H9 (cell line): ENCODE measurements around the gene ZSCAN29. TPM values are rescaled to one million over a fixed set of nuclear protein-coding genes. Genes with fewer than 3 reads are reported as not detected.

Experiments
- DNase-seq: peaks from one replicate; pipeline ENCODE4 v3.0.0-alpha.2; 2017
- H2AFZ ChIP-seq: one replicate; pipeline ENCODE4 v1.6.1; 2013; ENCODE audit warnings: mild to moderate bottlenecking, low read length, control low read depth, moderate library complexity
- H2AK5ac ChIP-seq: 2 replicates; pipeline ENCODE4 v1.6.1; 2013; ENCODE audit warnings: low read length, control low read depth, mixed read lengths; ENCODE audit not compliant: insufficient read length
- H2BK120ac ChIP-seq: one replicate; pipeline ENCODE4 v1.6.1; 2013; ENCODE audit warnings: low read depth, mild to moderate bottlenecking, low read length, control low read depth, inconsistent platforms; ENCODE audit not compliant: poor library complexity, severe bottlenecking
- H2BK12ac ChIP-seq: 2 replicates; pipeline ENCODE4 v1.6.1; 2013; ENCODE audit warnings: low read length, control low read depth, mixed read lengths, low read depth; ENCODE audit not compliant: insufficient read length
- H2BK15ac ChIP-seq: 2 replicates; pipeline ENCODE4 v1.6.1; 2013; ENCODE audit warnings: low read depth, low read length, control low read depth
- H2BK20ac ChIP-seq: one replicate; pipeline ENCODE4 v1.6.1; 2013; ENCODE audit warnings: low read depth, mild to moderate bottlenecking, low read length, control low read depth, inconsistent platforms; ENCODE audit not compliant: poor library complexity, severe bottlenecking
- H2BK5ac ChIP-seq: 2 replicates; pipeline ENCODE4 v1.6.1; 2013; ENCODE audit warnings: low read length, control low read depth, mixed read lengths; ENCODE audit not compliant: insufficient read length
- H3K14ac ChIP-seq: 2 replicates; pipeline ENCODE4 v1.6.1; 2013; ENCODE audit warnings: low read length, control low read depth; ENCODE audit not compliant: insufficient read depth
- H3K18ac ChIP-seq: 2 replicates; pipeline ENCODE4 v1.6.1; 2013; ENCODE audit warnings: low read depth, mild to moderate bottlenecking, mixed read lengths, low read length, control low read depth; ENCODE audit not compliant: insufficient read length
- H3K23ac ChIP-seq: 2 replicates; pipeline ENCODE4 v1.6.1; 2013; ENCODE audit warnings: low read length, control low read depth, mixed read lengths, low read depth; ENCODE audit not compliant: insufficient read length
- H3K23me2 ChIP-seq: 2 replicates; pipeline ENCODE4 v1.6.1; 2013; ENCODE audit warnings: low read depth, mild to moderate bottlenecking, mixed read lengths, low read length, control low read depth; ENCODE audit not compliant: insufficient read length, poor library complexity, severe bottlenecking
- H3K27ac ChIP-seq: 2 replicates; pipeline ENCODE4 v1.5.1; 2013; ENCODE audit warnings: low read length, control low read depth, mixed read lengths, low read depth; ENCODE audit not compliant: insufficient read length
- H3K27me3 ChIP-seq: 2 replicates; pipeline ENCODE4 v1.6.1; 2013; ENCODE audit warnings: low read length, control low read depth, inconsistent platforms; ENCODE audit not compliant: insufficient read depth
- H3K4ac ChIP-seq: 2 replicates; pipeline ENCODE4 v1.6.1; 2013; ENCODE audit warnings: low read depth, mild to moderate bottlenecking, control low read depth, inconsistent platforms, low read length, moderate library complexity
- H3K4me1 ChIP-seq: 2 replicates; pipeline ENCODE4 v1.6.1; 2013; ENCODE audit warnings: low read length, control low read depth, inconsistent platforms; ENCODE audit not compliant: insufficient read depth
- H3K4me2 ChIP-seq: 2 replicates; pipeline ENCODE4 v1.6.1; 2013; ENCODE audit warnings: low read length, control low read depth, mixed read lengths; ENCODE audit not compliant: insufficient read length, insufficient read depth
- H3K56ac ChIP-seq: 2 replicates; pipeline ENCODE4 v1.6.1; 2013; ENCODE audit warnings: low read depth, mild to moderate bottlenecking, mixed read lengths, low read length, control low read depth; ENCODE audit not compliant: insufficient read length
- H3K79me1 ChIP-seq: 2 replicates; pipeline ENCODE4 v1.6.1; 2013; ENCODE audit warnings: low read depth, mild to moderate bottlenecking, moderate library complexity, low read length, control low read depth, inconsistent platforms; ENCODE audit not compliant: insufficient read depth, poor library complexity, severe bottlenecking
- H3K79me2 ChIP-seq: 2 replicates; pipeline ENCODE4 v1.6.1; 2013; ENCODE audit warnings: low read length, control low read depth, inconsistent platforms; ENCODE audit not compliant: insufficient read depth
- H3K9ac ChIP-seq: 2 replicates; pipeline ENCODE4 v1.6.1; 2013; ENCODE audit warnings: low read length, control low read depth, mixed read lengths; ENCODE audit not compliant: insufficient read length; ENCODE audit errors: extremely low read depth
- H3K9me3 ChIP-seq: one replicate; pipeline ENCODE4 v1.6.1; 2013; ENCODE audit warnings: low read depth, low read length, inconsistent platforms; ENCODE audit not compliant: control insufficient read depth
- H3T11ph ChIP-seq: one replicate; pipeline ENCODE4 v1.6.1; 2013; ENCODE audit warnings: mild to moderate bottlenecking, low read length, control low read depth, inconsistent platforms
- H4K20me1 ChIP-seq: one replicate; pipeline ENCODE4 v1.6.1; 2013; ENCODE audit not compliant: control insufficient read depth, insufficient read length, insufficient read depth
- H4K5ac ChIP-seq: 2 replicates; pipeline ENCODE4 v1.6.1; 2013; ENCODE audit warnings: low read depth, mild to moderate bottlenecking, mixed read lengths, low read length, control low read depth; ENCODE audit not compliant: insufficient read length
- H4K8ac ChIP-seq: replicated peaks from 2 replicates; pipeline ENCODE4 v1.6.1; 2013; ENCODE audit warnings: low read length, control low read depth, mixed read lengths, low read depth; ENCODE audit not compliant: insufficient read length
- H4K91ac ChIP-seq: 2 replicates; pipeline ENCODE4 v1.6.1; 2013; ENCODE audit warnings: low read depth, mild to moderate bottlenecking, moderate library complexity, mixed read lengths, low read length, control low read depth; ENCODE audit not compliant: insufficient read length
- H3K27ac Mint-ChIP-seq, 3 experiments: 2 replicates in 2 of 3; 3 replicates in 1 of 3; pipeline ENCODE4 v1.8.0; 2020 to 2021; ENCODE audit warnings: mixed read lengths in 3 of 3, mild to moderate bottlenecking in 1 of 3, moderate library complexity in 1 of 3
- H3K27me3 Mint-ChIP-seq: 2 replicates; pipeline ENCODE4 v1.8.0; 2021; ENCODE audit warnings: low read depth, mild to moderate bottlenecking, moderate library complexity, mixed read lengths
- H3K36me3 Mint-ChIP-seq, 3 experiments: 2 replicates in 2 of 3; 3 replicates in 1 of 3; pipeline ENCODE4 v1.8.0; 2020 to 2021; ENCODE audit warnings: low read depth in 3 of 3, mixed read lengths in 3 of 3; ENCODE audit not compliant: insufficient read depth in 1 of 3
- H3K4me1 Mint-ChIP-seq, 2 experiments: 2 replicates each; pipeline ENCODE4 v1.8.0; 2020; ENCODE audit warnings: mixed read lengths in 2 of 2
- H3K4me3 Mint-ChIP-seq, 2 experiments: 2 replicates in 1 of 2; 3 replicates in 1 of 2; pipeline ENCODE4 v1.8.0; 2020 to 2021; ENCODE audit warnings: mild to moderate bottlenecking in 2 of 2, mixed read lengths in 2 of 2, moderate library complexity in 1 of 2
- H3K9me3 Mint-ChIP-seq, 2 experiments: 2 replicates in 1 of 2; 3 replicates in 1 of 2; pipeline ENCODE4 v1.8.0; 2020; ENCODE audit warnings: mild to moderate bottlenecking in 2 of 2, mixed read lengths in 2 of 2, moderate library complexity in 1 of 2
- CTCF ChIP-seq: fragments of 200-600 bp; sonication (generic); conservative IDR thresholded peaks from 3 replicates; pipeline ENCODE4 v1.8.0; 2021; ENCODE audit warnings: antibody characterized with exemption, mild to moderate bottlenecking
- WGBS: extraction: QIAGEN DNeasy Blood & Tissue Kit; methylation state at CpG from one replicate; pipeline ENCODE4 v1.1.7; 2013; ENCODE audit warnings: missing lambda C conversion rate, low lambda C conversion rate, mixed read lengths; ENCODE audit not compliant: insufficient read length; ENCODE audit errors: extremely low coverage; 5-methylcytosine and 5-hydroxymethylcytosine counted together
- total RNA-seq: library from RNA; stranded (reverse); gene quantifications from 2 replicates; pipeline ENCODE4 v1.2.1, GENCODE V29; 2021

The ZSCAN29 gene
- total RNA-seq, 1 experiment from 2014 or later, result 52.5 TPM

GRCh38 chr15:43329960-43330779 is 40.7 kb downstream of the ZSCAN29 start, which contains the start of gene LCMT2:
LCMT2 (minus strand) TSS chr15:43330573; CDS start chr15:43330489, 84 bp downstream.
- H3K14ac ChIP-seq, result peak within 1 kb of the TSS; percentile 92
- no peaks in the 10 kb centered on the region for H3K27me3 ChIP-seq
- H3K18ac ChIP-seq, result peak within 1 kb of the TSS; percentile 95
- no CpG with 5 or more reads among the region's 86 CpGs for WGBS
- H2AFZ ChIP-seq, result peak within 1 kb of the TSS; percentile 93
- no peak within 1 kb of the TSS for H2AK5ac ChIP-seq
- no peak within 1 kb of the TSS for H3K23ac ChIP-seq
- H3K27me3 Mint-ChIP-seq, result peaks cover 3% of the 10 kb centered on the region
- H2BK20ac ChIP-seq, result no peak within 1 kb of the TSS
- peak within 1 kb of the TSS; percentile 91 for H3K4me2 ChIP-seq
- H4K8ac ChIP-seq, result no peak within 1 kb of the TSS
- no peak within 1 kb of the TSS for H4K91ac ChIP-seq
- no peaks in the 10 kb centered on the region for H3K9me3 Mint-ChIP-seq
- no peak within 1 kb of the TSS for H2BK5ac ChIP-seq
- H2BK120ac ChIP-seq, result no peak within 1 kb of the TSS
- no peak within 1 kb of the TSS for H3T11ph ChIP-seq
- H4K5ac ChIP-seq, result no peak within 1 kb of the TSS
- no peak within 1 kb of the TSS for H2BK15ac ChIP-seq
- peaks cover 9% of the 10 kb centered on the region for H3K79me1 ChIP-seq
- H3K27ac Mint-ChIP-seq, result peak within 1 kb of the TSS; percentile 93 to 98 (median 94); a peak in 6 of 7 replicates
- H4K20me1 ChIP-seq, result no peaks in the 10 kb centered on the region
- peak within 1 kb of the TSS; percentile 93 to 95 for H3K4me3 Mint-ChIP-seq
- peak within 1 kb of the TSS; percentile 67 for H3K9ac ChIP-seq
- no peak within 1 kb of the TSS for H2BK12ac ChIP-seq
- no peaks in the 10 kb centered on the region for H3K9me3 ChIP-seq
- peak; percentile 96 for DNase-seq
- H3K4me1 Mint-ChIP-seq, result peaks cover 21% of the 10 kb centered on the region in 2 experiments
- no peak within 1 kb of the TSS for H3K56ac ChIP-seq
- H3K79me2 ChIP-seq, result no peaks in the 10 kb centered on the region
- no peaks in the 10 kb centered on the region for H3K23me2 ChIP-seq
- no peak for TF ChIP-seq CTCF
- H3K4me1 ChIP-seq, result peaks cover 3% of the 10 kb centered on the region; the same call in 1 of the 2 replicates
- H3K4ac ChIP-seq, result no peak within 1 kb of the TSS
- no peak within 1 kb of the TSS for H3K27ac ChIP-seq
- H3K36me3 Mint-ChIP-seq, result peaks cover 5 to 21% (median 12%) of the 10 kb centered on the region in 3 experiments; a peak in 5 of 7 replicates
